Astrocyte (in vitro differentiated cells and primary cell): Measurements from ENCODE around the gene ENOX1. TPM values are rescaled to one million over a fixed set of nuclear protein-coding genes. Genes with fewer than 3 reads are reported as not detected.

ENCODE experiments used
- DNase-seq: peaks from one replicate; pipeline ENCODE4 v3.0.0-alpha.2; 2010; ENCODE audit warnings: low read depth
- FAIRE-seq: peaks from 2 replicates; lab custom pipeline; 2011; peaks lifted over from hg19 to GRCh38; lab: Jason Lieb, UNC
- H2AFZ ChIP-seq: 2 replicates; pipeline ENCODE4 v1.6.0; 2012; ENCODE audit warnings: low read depth, low read length, inconsistent platforms
- H3K27ac ChIP-seq: 2 replicates; pipeline ENCODE4 v1.5.1; 2011; ENCODE audit warnings: low read depth, low read length, inconsistent platforms
- H3K27me3 ChIP-seq: 2 replicates; pipeline ENCODE4 v1.6.0; 2011; ENCODE audit warnings: low read length, inconsistent platforms; ENCODE audit not compliant: insufficient read depth
- H3K36me3 ChIP-seq: 2 replicates; pipeline ENCODE4 v1.5.1; 2011; ENCODE audit warnings: low read length, inconsistent platforms; ENCODE audit not compliant: insufficient read depth
- H3K4me1 ChIP-seq: 2 replicates; pipeline ENCODE4 v1.5.1; 2011; ENCODE audit warnings: low read length, inconsistent platforms; ENCODE audit not compliant: insufficient read depth
- H3K4me2 ChIP-seq: 2 replicates; pipeline ENCODE4 v1.6.0; 2012; ENCODE audit warnings: low read length, inconsistent platforms
- H3K4me3 ChIP-seq: 2 replicates; pipeline ENCODE4 v1.5.1; 2011; ENCODE audit warnings: low read depth, mild to moderate bottlenecking, low read length, inconsistent platforms; ENCODE audit not compliant: insufficient read depth
- H3K79me2 ChIP-seq: 2 replicates; pipeline ENCODE4 v1.6.0; 2012; ENCODE audit warnings: mild to moderate bottlenecking, low read length, inconsistent platforms; ENCODE audit not compliant: insufficient read depth
- H3K9ac ChIP-seq: 2 replicates; pipeline ENCODE4 v1.6.0; 2012; ENCODE audit warnings: mild to moderate bottlenecking, low read length, inconsistent platforms
- H3K9me3 ChIP-seq: 2 replicates; pipeline ENCODE4 v1.5.1; 2012; ENCODE audit warnings: low read depth, mild to moderate bottlenecking, low read length, inconsistent platforms; ENCODE audit not compliant: insufficient read depth
- H4K20me1 ChIP-seq: 2 replicates; pipeline ENCODE4 v1.6.0; 2012; ENCODE audit warnings: low read length, inconsistent platforms; ENCODE audit not compliant: insufficient read depth
- H3K27ac Mint-ChIP-seq: one replicate; pipeline ENCODE4 v1.8.0; 2021; ENCODE audit warnings: mild to moderate bottlenecking, mixed read lengths; ENCODE audit not compliant: unreplicated experiment
- H3K27me3 Mint-ChIP-seq: one replicate; pipeline ENCODE4 v1.8.0; 2021; ENCODE audit warnings: low read depth, mixed read lengths; ENCODE audit not compliant: unreplicated experiment
- H3K36me3 Mint-ChIP-seq: one replicate; pipeline ENCODE4 v1.8.0; 2021; ENCODE audit warnings: low read depth, mixed read lengths; ENCODE audit not compliant: unreplicated experiment
- H3K4me1 Mint-ChIP-seq: one replicate; pipeline ENCODE4 v1.8.0; 2021; ENCODE audit warnings: low read depth, mixed read lengths; ENCODE audit not compliant: unreplicated experiment
- H3K4me3 Mint-ChIP-seq: one replicate; pipeline ENCODE4 v1.8.0; 2021; ENCODE audit warnings: mild to moderate bottlenecking, moderate library complexity, mixed read lengths; ENCODE audit not compliant: unreplicated experiment
- H3K9me3 Mint-ChIP-seq: one replicate; pipeline ENCODE4 v1.8.0; 2021; ENCODE audit warnings: mild to moderate bottlenecking, mixed read lengths; ENCODE audit not compliant: unreplicated experiment
- CTCF ChIP-seq: IDR thresholded peaks from 2 replicates; pipeline ENCODE4 v1.5.1; 2011; ENCODE audit warnings: low read depth, mild to moderate bottlenecking, inconsistent platforms, low read length, moderate library complexity; ENCODE audit not compliant: insufficient read depth
- EZH2 ChIP-seq: IDR thresholded peaks from 2 replicates; pipeline ENCODE4 v1.6.1; 2012; ENCODE audit warnings: mild to moderate bottlenecking, low read length, inconsistent platforms; ENCODE audit not compliant: insufficient read depth
- total RNA-seq: library from RNA; stranded (reverse); gene quantifications from 2 replicates; pipeline ENCODE4 v1.2.1, GENCODE V29; 2021

Gene ENOX1
- total RNA-seq, 1 donor from 2014 or later, result 2.3 TPM

GRCh38 chr13:43664700-43665191 is 122.0 kb downstream of the ENOX1 start:
- Histone ChIP-seq H3K79me2 (no peaks in the 10 kb centered on the region), H3K27ac (no peak overlapping the region), H3K4me1 (peaks cover 4% of the 10 kb centered on the region), H3K9ac (peak overlapping the region; percentile 15), H3K4me2 (peak overlapping the region; percentile 49), H3K4me3 (no peak overlapping the region), H4K20me1 (no peaks in the 10 kb centered on the region), H3K9me3 (no peaks in the 10 kb centered on the region), H2AFZ (peak overlapping the region; percentile 69), H3K36me3 (no peaks in the 10 kb centered on the region), H3K27me3 (no peaks in the 10 kb centered on the region)
- Mint-ChIP-seq H3K9me3 (no peaks in the 10 kb centered on the region), H3K27me3 (no peaks in the 10 kb centered on the region), H3K4me3 (peak overlapping the region; percentile 28), H3K4me1 (peaks cover 19% of the 10 kb centered on the region), H3K36me3 (no peaks in the 10 kb centered on the region), H3K27ac (peak overlapping the region; percentile 83)
- FAIRE-seq, result no peak
- DNase-seq, result peak; percentile 57
- TF ChIP-seq EZH2, result no peak
- TF ChIP-seq CTCF, result no peak

DNA sequence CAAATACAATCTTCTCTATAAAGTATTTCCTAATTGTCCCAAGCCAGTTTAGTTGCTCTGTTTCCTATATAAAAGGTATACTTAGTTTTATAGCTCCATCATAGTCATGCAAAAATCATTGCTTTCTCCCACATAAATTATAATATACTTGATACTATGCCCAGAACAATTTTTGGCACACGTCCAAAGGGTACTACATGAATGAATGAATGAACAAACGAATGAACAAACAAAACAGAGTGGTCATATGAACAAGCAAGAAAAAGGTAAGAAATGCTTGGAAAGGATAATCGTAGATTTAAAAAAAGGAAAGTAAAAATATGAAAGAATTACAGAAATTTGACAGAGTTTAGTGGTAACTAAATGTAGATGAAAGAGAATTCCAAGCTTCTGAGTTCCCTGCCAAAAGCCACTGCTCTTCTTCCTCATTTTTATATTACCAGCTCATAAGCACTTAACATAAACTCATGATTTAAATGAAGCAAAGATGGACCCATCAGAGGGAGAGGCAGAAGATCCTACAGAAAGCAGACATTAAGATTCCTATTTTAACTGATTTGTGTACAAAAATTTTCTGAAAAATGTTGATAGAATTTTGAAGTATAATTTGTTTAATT is 123.2 kb downstream of the ENOX1 start:
- Histone ChIP-seq H3K9ac (no peak overlapping the region), H3K27ac (no peak overlapping the region), H3K9me3 (no peaks in the 10 kb centered on the region), H2AFZ (no peak overlapping the region), H3K79me2 (no peaks in the 10 kb centered on the region), H3K4me3 (no peak overlapping the region), H3K4me2 (no peak overlapping the region), H3K36me3 (no peaks in the 10 kb centered on the region), H3K4me1 (peaks cover 4% of the 10 kb centered on the region), H3K27me3 (no peaks in the 10 kb centered on the region), H4K20me1 (no peaks in the 10 kb centered on the region)
- DNase-seq, result peak; percentile 39
- Mint-ChIP-seq H3K4me3 (no peak overlapping the region), H3K27ac (no peak overlapping the region), H3K9me3 (no peaks in the 10 kb centered on the region), H3K4me1 (peaks cover 19% of the 10 kb centered on the region), H3K36me3 (no peaks in the 10 kb centered on the region), H3K27me3 (no peaks in the 10 kb centered on the region)
- no peak for FAIRE-seq
- TF ChIP-seq EZH2 (no peak), CTCF (no peak)

- H4K20me1 ChIP-seq, result no peaks in the 10 kb centered on the region
- no peak for DNase-seq
- H3K4me2 ChIP-seq, result no peak overlapping the region
- H3K27ac Mint-ChIP-seq, result no peak overlapping the region
- H3K79me2 ChIP-seq, result no peaks in the 10 kb centered on the region
- H3K4me1 Mint-ChIP-seq, result peaks cover 19% of the 10 kb centered on the region
- H3K9me3 Mint-ChIP-seq, result no peaks in the 10 kb centered on the region
- peaks cover 4% of the 10 kb centered on the region for H3K4me1 ChIP-seq
- TF ChIP-seq EZH2, result no peak
- no peak for TF ChIP-seq CTCF
- H3K36me3 Mint-ChIP-seq, result no peaks in the 10 kb centered on the region
- no peaks in the 10 kb centered on the region for H3K27me3 Mint-ChIP-seq
- no peak overlapping the region for H2AFZ ChIP-seq
- H3K36me3 ChIP-seq, result no peaks in the 10 kb centered on the region
- no peak overlapping the region for H3K27ac ChIP-seq
- no peak for FAIRE-seq
- no peaks in the 10 kb centered on the region for H3K27me3 ChIP-seq
- H3K4me3 ChIP-seq, result no peak overlapping the region
- no peak overlapping the region for H3K9ac ChIP-seq
- no peak overlapping the region for H3K4me3 Mint-ChIP-seq
- H3K9me3 ChIP-seq, result no peaks in the 10 kb centered on the region
Observed at GRCh38 chr13:43662976-43663375, 123.8 kb downstream of the ENOX1 start.
